Measurements from ENCODE around the gene DNM3. TPM values are rescaled to one million over a fixed set of nuclear protein-coding genes. Genes with fewer than 3 reads are reported as not detected.

DNM3 gene
- polyA plus RNA-seq, 1 of the 3 experiments (the other 2 are of a cell fraction): 0.43 TPM

- TF ChIP-seq CTCF (IDR thresholded peaks at IDR 0.05) (no peak), IRF3 (IDR thresholded peaks at IDR 0.05; ENCODE audit: low read depth, low read length) (no peak), FOSL2 (IDR thresholded peaks at IDR 0.05; ENCODE audit: borderline replicate concordance, low read depth) (no peak)
Measured at GRCh38 chr1:171877701-171878100, 36.4 kb downstream of the DNM3 start (continued).

GRCh38 chr1:171879556-171879955 lies 38.3 kb downstream of the DNM3 start:
- Histone ChIP-seq H3K36me3 (replicated peaks in 1 of 2; ENCODE audit: control insufficient read depth in 1 of 2, insufficient read depth in 2 of 2, low read length in 1 of 2) (no peaks in the 10 kb centered on the region), H4K20me1 (ENCODE audit: insufficient read depth) (no peaks in the 10 kb centered on the region), H3K27me3 (ENCODE audit: insufficient read depth) (no peaks in the 10 kb centered on the region), H3K4me3 (ENCODE audit: low read depth in 2 of 2, low read length in 1 of 2) (no peak overlapping the region), H3K79me2 (ENCODE audit: insufficient read depth) (no peaks in the 10 kb centered on the region), H3K4me1 (ENCODE audit: control insufficient read depth in 1 of 2, insufficient read depth in 2 of 2, low read depth in 1 of 2, low read length in 1 of 2) (no peaks in the 10 kb centered on the region; a peak in 1 of 4 replicates), H2AFZ (ENCODE audit: low read depth) (no peak overlapping the region), H3K4me2 (no peak overlapping the region), H3K9me3 (no peaks in the 10 kb centered on the region), H3K9me2 (no peaks in the 10 kb centered on the region), H3F3A (replicated peaks; ENCODE audit: insufficient read depth) (no peaks in the 10 kb centered on the region), H3K9ac (no peak overlapping the region), H3K27ac (ENCODE audit: low read depth in 2 of 2, low read length in 1 of 2) (no peak overlapping the region)
- TF ChIP-seq RAD21 (IDR thresholded peaks at IDR 0.05; ENCODE audit: low read length): no peak
- TF ChIP-seq GATA2 (CRISPR knock-in tag; IDR thresholded peaks at IDR 0.05): no peak
- no peak for TF ChIP-seq TAF1 (IDR thresholded peaks at IDR 0.05; ENCODE audit: borderline replicate concordance, low read depth, low read length)
- TF ChIP-seq RFX5 (IDR thresholded peaks at IDR 0.05; ENCODE audit: low read length): no peak
- TF ChIP-seq POLR2AphosphoS5 (IDR thresholded peaks at IDR 0.05; ENCODE audit: low read depth, low read length): no peak
- no peak for TF ChIP-seq EP300 (IDR thresholded peaks at IDR 0.05; ENCODE audit: borderline replicate concordance in 1 of 2, low read depth in 1 of 2, low read length in 1 of 2)
- no peak for TF ChIP-seq ELF1 (IDR thresholded peaks at IDR 0.05)
- no peak for TF ChIP-seq FOXJ3 (CRISPR knock-in tag; IDR thresholded peaks at IDR 0.05)
- no peak for TF ChIP-seq IRF3 (IDR thresholded peaks at IDR 0.05; ENCODE audit: low read depth, low read length)
- 60% methylated on average over 4 of the region's 4 CpGs for WGBS (ENCODE audit: low lambda C conversion rate)
- CTCF ChIA-PET: no interaction called here
- DNase-seq: no peak
- POLR2A ChIA-PET: no interaction called here

- ChIA-PET POLR2A (no interaction called here), CTCF (no interaction called here)
- no peak overlapping the region for H3K9ac ChIP-seq
- WGBS (ENCODE audit: low lambda C conversion rate): 33% methylated on average over 1 of the region's 1 CpG
- H3K79me2 ChIP-seq (ENCODE audit: insufficient read depth): no peaks in the 10 kb centered on the region
- no peak overlapping the region for H3K4me2 ChIP-seq
- no peaks in the 10 kb centered on the region for H3K27me3 ChIP-seq (ENCODE audit: insufficient read depth)
- no peaks in the 10 kb centered on the region for H3K36me3 ChIP-seq (replicated peaks in 1 of 2; ENCODE audit: control insufficient read depth in 1 of 2, insufficient read depth in 2 of 2, low read length in 1 of 2)
- no peaks in the 10 kb centered on the region; the same call in 1 of the 2 replicates for H3K9me2 ChIP-seq
- DNase-seq: no peak
- H3K4me3 ChIP-seq (ENCODE audit: low read depth in 2 of 2, low read length in 1 of 2): no peak overlapping the region
- H2AFZ ChIP-seq (ENCODE audit: low read depth): no peak overlapping the region
- no peak overlapping the region for H3K27ac ChIP-seq (ENCODE audit: low read depth in 2 of 2, low read length in 1 of 2)
- no peaks in the 10 kb centered on the region for H3F3A ChIP-seq (replicated peaks; ENCODE audit: insufficient read depth)
- no peaks in the 10 kb centered on the region for H3K9me3 ChIP-seq
- H3K4me1 ChIP-seq (ENCODE audit: control insufficient read depth in 1 of 2, insufficient read depth in 2 of 2, low read depth in 1 of 2, low read length in 1 of 2): no peaks in the 10 kb centered on the region; a peak in 1 of 4 replicates
- no peaks in the 10 kb centered on the region for H4K20me1 ChIP-seq (ENCODE audit: insufficient read depth)
- TF ChIP-seq TEAD4 (IDR thresholded peaks at IDR 0.05; ENCODE audit: borderline replicate concordance, insufficient read depth) (no peak), MAX (IDR thresholded peaks at IDR 0.05; ENCODE audit: low read depth) (no peak), IRF3 (IDR thresholded peaks at IDR 0.05; ENCODE audit: low read depth, low read length) (no peak), RAD21 (IDR thresholded peaks at IDR 0.05; ENCODE audit: low read length) (no peak), USF2 (IDR thresholded peaks at IDR 0.05; ENCODE audit: borderline replicate concordance, low read depth, low read length) (no peak), CTCF (IDR thresholded peaks at IDR 0.05) (no peak), RFX5 (IDR thresholded peaks at IDR 0.05; ENCODE audit: low read length) (no peak)
Measured at GRCh38 chr1:171881442-171881841, 40.1 kb downstream of the DNM3 start.
